Effector memory CD4-positive, alpha-beta T cell (primary cell): ENCODE data around the gene PLPP1.

Experiments
- DNase-seq, 3 donors: peaks; one replicate each; pipeline ENCODE4 v3.0.0-alpha.2; 2020
- H3K27ac ChIP-seq: 2 replicates; pipeline ENCODE4 v1.7.0; 2013; ENCODE audit warnings: mild to moderate bottlenecking, low read length, moderate library complexity; ENCODE audit not compliant: insufficient read depth, poor library complexity, severe bottlenecking
- H3K27me3 ChIP-seq: replicated peaks from 2 replicates; pipeline ENCODE4 v1.7.0; 2013; ENCODE audit warnings: mild to moderate bottlenecking, low read length; ENCODE audit not compliant: insufficient read depth, control insufficient read depth, poor library complexity, severe bottlenecking
- H3K36me3 ChIP-seq: 2 replicates; pipeline ENCODE4 v1.7.0; 2013; ENCODE audit warnings: mild to moderate bottlenecking, low read length, moderate library complexity; ENCODE audit not compliant: control insufficient read depth, insufficient read depth
- H3K4me1 ChIP-seq: 2 replicates; pipeline ENCODE4 v1.7.0; 2013; ENCODE audit warnings: low read length, mild to moderate bottlenecking; ENCODE audit not compliant: control insufficient read depth, insufficient read depth, poor library complexity, severe bottlenecking
- H3K4me3 ChIP-seq: 2 replicates; pipeline ENCODE4 v1.7.0; 2013; ENCODE audit warnings: low read length, low read depth, mild to moderate bottlenecking; ENCODE audit not compliant: insufficient read depth, poor library complexity, severe bottlenecking
- H3K9me3 ChIP-seq: 2 replicates; pipeline ENCODE4 v1.7.0; 2013; ENCODE audit warnings: mild to moderate bottlenecking, low read length, moderate library complexity; ENCODE audit not compliant: control insufficient read depth

Gene PLPP1

GRCh38 chr5:55441107-55441771, 93.5 kb downstream of the PLPP1 start:
- H3K27ac ChIP-seq: no peak overlapping the region
- no peaks in the 10 kb centered on the region for H3K36me3 ChIP-seq
- no peak for DNase-seq
- H3K4me3 ChIP-seq: no peak overlapping the region
- H3K4me1 ChIP-seq: peaks cover 8% of the 10 kb centered on the region
- H3K27me3 ChIP-seq: no peaks in the 10 kb centered on the region
- H3K9me3 ChIP-seq: no peaks in the 10 kb centered on the region

DNA sequence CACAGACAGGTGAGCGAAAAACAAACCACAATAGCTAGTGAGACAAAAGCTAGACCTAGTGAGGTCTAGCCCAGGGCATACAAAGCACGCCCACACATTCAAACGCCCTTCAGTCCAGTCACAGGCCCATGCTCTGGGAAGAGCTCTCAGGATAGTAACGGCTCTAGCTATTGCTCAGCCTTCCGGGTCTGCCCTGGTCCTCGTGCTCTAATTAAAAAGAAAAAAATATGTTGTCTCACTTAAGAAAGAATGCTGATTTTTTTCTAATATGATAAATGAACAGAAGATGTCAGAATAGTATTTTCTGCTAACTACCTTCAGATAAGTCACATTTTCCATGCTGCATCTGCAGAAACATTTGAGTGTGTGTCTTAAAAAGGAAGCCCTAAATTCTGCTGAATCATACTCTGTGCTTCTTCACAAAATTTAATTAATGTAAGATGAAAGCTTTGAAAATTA, 94.5 kb downstream of the PLPP1 start:
- Histone ChIP-seq H3K9me3 (no peaks in the 10 kb centered on the region), H3K36me3 (no peaks in the 10 kb centered on the region), H3K27ac (no peak overlapping the region), H3K4me3 (no peak overlapping the region), H3K27me3 (no peaks in the 10 kb centered on the region), H3K4me1 (peaks cover 8% of the 10 kb centered on the region)
- no peak for DNase-seq

GRCh38 chr5:55438998-55439397, 95.8 kb downstream of the PLPP1 start:
- no peaks in the 10 kb centered on the region for H3K36me3 ChIP-seq
- no peaks in the 10 kb centered on the region for H3K9me3 ChIP-seq
- H3K4me3 ChIP-seq: no peak overlapping the region
- no peak for DNase-seq
- peaks cover 8% of the 10 kb centered on the region for H3K4me1 ChIP-seq
- no peaks in the 10 kb centered on the region for H3K27me3 ChIP-seq
- H3K27ac ChIP-seq: no peak overlapping the region

- Histone ChIP-seq H3K36me3 (no peaks in the 10 kb centered on the region), H3K27me3 (no peaks in the 10 kb centered on the region), H3K4me1 (peaks cover 8% of the 10 kb centered on the region), H3K9me3 (no peaks in the 10 kb centered on the region), H3K27ac (no peak overlapping the region), H3K4me3 (no peak overlapping the region)
- no peak for DNase-seq
Observed at GRCh38 chr5:55437859-55438206, 96.9 kb downstream of the PLPP1 start.

GRCh38 chr5:55437452-55437851, 97.3 kb downstream of the PLPP1 start:
- no peak overlapping the region for H3K27ac ChIP-seq
- H3K27me3 ChIP-seq: no peaks in the 10 kb centered on the region
- H3K4me3 ChIP-seq: no peak overlapping the region
- H3K9me3 ChIP-seq: no peaks in the 10 kb centered on the region
- no peak for DNase-seq
- H3K4me1 ChIP-seq: peaks cover 8% of the 10 kb centered on the region
- H3K36me3 ChIP-seq: no peaks in the 10 kb centered on the region

DNA sequence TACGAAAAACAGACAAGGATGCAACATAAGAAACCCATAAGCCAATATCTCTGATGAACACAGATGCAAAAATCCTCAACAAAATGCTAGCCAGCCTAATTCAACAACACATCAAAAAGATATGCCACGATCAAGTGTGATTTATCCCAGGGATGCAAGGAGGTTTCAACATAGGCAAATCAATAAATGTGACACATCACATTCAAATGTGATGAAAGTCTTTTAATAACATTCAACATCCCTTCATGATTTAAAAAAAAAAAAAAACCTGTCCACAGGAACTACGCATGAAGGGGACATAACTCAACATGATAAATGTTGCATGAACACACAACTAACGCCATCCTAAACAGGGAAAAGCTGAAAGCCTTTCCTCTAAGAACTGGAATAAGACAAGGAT, 102.2 kb downstream of the PLPP1 start:
- Histone ChIP-seq H3K4me1 (no peaks in the 10 kb centered on the region), H3K4me3 (no peak overlapping the region), H3K9me3 (peaks cover 3% of the 10 kb centered on the region), H3K27ac (no peak overlapping the region), H3K27me3 (no peaks in the 10 kb centered on the region), H3K36me3 (peaks cover 13% of the 10 kb centered on the region)
- DNase-seq: no peak

GRCh38 chr5:55429613-55430253, 105.0 kb downstream of the PLPP1 start:
- no peak overlapping the region for H3K27ac ChIP-seq
- H3K4me3 ChIP-seq: no peak overlapping the region
- peaks cover 3% of the 10 kb centered on the region for H3K9me3 ChIP-seq
- H3K27me3 ChIP-seq: no peaks in the 10 kb centered on the region
- no peaks in the 10 kb centered on the region for H3K4me1 ChIP-seq
- DNase-seq: no peak
- H3K36me3 ChIP-seq: peaks cover 32% of the 10 kb centered on the region

DNA sequence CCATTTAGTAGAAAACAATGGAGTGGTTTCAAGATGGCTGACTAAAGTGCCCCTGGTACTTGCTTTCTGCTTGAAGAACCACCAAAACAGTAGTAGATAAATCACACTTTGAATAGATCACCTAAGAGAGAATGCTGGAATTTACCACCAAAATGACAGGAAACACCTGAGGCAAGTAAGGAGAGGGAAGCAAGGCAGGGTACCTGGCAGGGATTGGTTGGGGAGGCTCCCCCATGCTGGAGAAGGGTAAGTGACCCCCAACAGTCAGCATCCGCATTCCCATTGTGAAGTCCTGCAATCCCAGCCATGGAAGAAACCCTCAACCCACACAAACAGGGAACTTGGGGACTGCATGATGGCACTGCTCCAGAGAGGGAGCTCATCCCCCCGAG, 105.5 kb downstream of the PLPP1 start:
- H3K4me3 ChIP-seq: no peak overlapping the region
- no peak overlapping the region for H3K27ac ChIP-seq
- peaks cover 3% of the 10 kb centered on the region for H3K9me3 ChIP-seq
- no peak for DNase-seq
- no peaks in the 10 kb centered on the region for H3K4me1 ChIP-seq
- no peaks in the 10 kb centered on the region for H3K27me3 ChIP-seq
- H3K36me3 ChIP-seq: peaks cover 37% of the 10 kb centered on the region

GRCh38 chr5:55427157-55427556, 107.6 kb downstream of the PLPP1 start:
- Histone ChIP-seq H3K9me3 (peaks cover 3% of the 10 kb centered on the region), H3K27me3 (no peaks in the 10 kb centered on the region), H3K4me1 (no peaks in the 10 kb centered on the region), H3K27ac (no peak overlapping the region), H3K4me3 (no peak overlapping the region), H3K36me3 (peaks cover 52% of the 10 kb centered on the region)
- DNase-seq: no peak

DNA sequence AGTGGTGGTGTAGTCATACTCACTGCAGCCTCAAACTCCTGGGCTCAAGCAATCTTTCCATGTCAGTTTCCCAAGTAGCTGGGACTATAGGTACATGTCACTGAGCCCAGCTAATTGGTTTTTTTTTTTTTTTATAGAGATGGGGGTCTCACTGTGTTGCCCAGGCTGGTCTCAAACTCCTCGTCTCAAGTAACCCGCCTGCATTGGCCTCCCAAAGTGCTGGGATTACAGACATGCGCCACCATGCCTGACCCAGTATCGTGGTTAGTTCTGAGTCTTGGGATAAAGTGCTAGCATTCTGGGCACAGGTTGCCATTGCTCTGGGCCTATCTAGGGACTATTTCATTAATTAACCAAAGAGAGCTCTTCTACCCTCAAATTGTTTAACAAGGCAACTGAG, 108.3 kb downstream of the PLPP1 start:
- Histone ChIP-seq H3K27ac (no peak overlapping the region), H3K4me3 (no peak overlapping the region), H3K27me3 (no peaks in the 10 kb centered on the region), H3K9me3 (no peaks in the 10 kb centered on the region), H3K4me1 (no peaks in the 10 kb centered on the region), H3K36me3 (peaks cover 53% of the 10 kb centered on the region)
- no peak for DNase-seq
